HCT116 (cell line): Measurements from ENCODE around the gene ISL2. TPM values are rescaled to one million over a fixed set of nuclear protein-coding genes. Genes with fewer than 3 reads are reported as not detected.

Source experiments
- ATAC-seq: fragments of 200-7000 bp; cut with Tn5 transposase; 2 replicates; pipeline ENCODE4 v1.9.1; 2020; ENCODE audit warnings: mild to moderate bottlenecking, moderate library complexity
- BruUV-seq: library from RNA; stranded (reverse); fragments of 400-500 nt; replicated peaks from 2 replicates; lab custom pipeline; 2021; lab: Mats Ljungman, UMichigan
- CTCF ChIA-PET: fragments of 300-600 bp; sonication (Branson Sonifier 250); formaldehyde crosslinking; loops from one replicate; lab custom pipeline; 2021; ENCODE audit warnings: antibody characterized with exemption; lab: Charles Lee
- POLR2A ChIA-PET: fragments of 300-600, 350-600 bp; sonication (Branson Sonifier 250); formaldehyde crosslinking; loops from one replicate; lab custom pipeline; 2021; ENCODE audit warnings: antibody characterized with exemption; lab: Charles Lee
- RAD21 ChIA-PET, 2 experiments: fragments of 300-600 bp; sonication (Branson Sonifier 250); formaldehyde crosslinking; loops; one replicate each; lab custom pipeline; 2023; ENCODE audit warnings: low total read pairs in 2 of 2; ENCODE audit not compliant: uncharacterized antibody in 2 of 2, unreplicated experiment in 2 of 2, low non-redundant PET in 1 of 2; lab: Charles Lee
- DNase-seq: peaks from one replicate; pipeline ENCODE4 v3.0.0-alpha.2; 2010; ENCODE audit warnings: low read depth, low spot score
- H2AFZ ChIP-seq: fragments of 200-600 bp; shearing (Covaris generic), sonication (generic); 2 replicates; pipeline ENCODE4 v1.6.1; 2017; ENCODE audit warnings: low read depth, mixed run types, mixed read lengths, antibody characterized with exemption, low read length; ENCODE audit not compliant: poor library complexity, severe bottlenecking
- H3K27ac ChIP-seq: 2 replicates; pipeline ENCODE4 v1.5.1; 2012; ENCODE audit warnings: low read depth, low read length
- H3K27me3 ChIP-seq: fragments of 200-600 bp; sonication (generic); 2 replicates; pipeline ENCODE4 v1.6.1; 2016; ENCODE audit warnings: mixed run types, low read length, mixed read lengths; ENCODE audit not compliant: insufficient read depth
- H3K36me3 ChIP-seq, 2 experiments: fragments of 200-500 bp in 1 of 2; fragments of 200-600 bp in 1 of 2; sonication (Bioruptor generic) in 1 of 2; sonication (generic) in 1 of 2; 2 replicates each; pipeline versions ENCODE4 v1.5.1 to v1.6.1; 2014 to 2016; ENCODE audit warnings: low read length in 2 of 2, inconsistent platforms in 1 of 2, mixed read lengths in 1 of 2, mixed run types in 1 of 2; ENCODE audit not compliant: insufficient read depth in 2 of 2, control insufficient read depth in 1 of 2
- H3K4me1 ChIP-seq, 2 experiments: fragments of 200-600 bp in 1 of 2; sonication (generic) in 1 of 2; 2 replicates each; pipeline versions ENCODE4 v1.5.1 to v1.6.1; 2012 to 2017; ENCODE audit warnings: low read length in 2 of 2, inconsistent platforms in 1 of 2, mild to moderate bottlenecking in 1 of 2, mixed read lengths in 1 of 2, mixed run types in 1 of 2, moderate library complexity in 1 of 2; ENCODE audit not compliant: insufficient read depth in 2 of 2, control insufficient read depth in 1 of 2
- H3K4me2 ChIP-seq: fragments of 200-600 bp; sonication (generic); 2 replicates; pipeline ENCODE4 v1.6.1; 2017; ENCODE audit warnings: mixed run types, low read length, mixed read lengths
- H3K4me3 ChIP-seq, 2 experiments: fragments of 200-600 bp in 1 of 2; sonication (generic) in 1 of 2; replicated peaks in 1 of 2; 2 replicates each; pipeline ENCODE4 v1.5.1; 2011 to 2016; ENCODE audit warnings: low read length in 2 of 2, control low read depth in 1 of 2, low read depth in 1 of 2, mild to moderate bottlenecking in 1 of 2, mixed read lengths in 1 of 2, mixed run types in 1 of 2
- H3K79me2 ChIP-seq: fragments of 200-600 bp; sonication (generic); 2 replicates; pipeline ENCODE4 v1.6.1; 2017; ENCODE audit warnings: mild to moderate bottlenecking, mixed run types, low read length, moderate library complexity, mixed read lengths; ENCODE audit not compliant: insufficient read depth
- H3K9ac ChIP-seq: fragments of 200-600 bp; sonication (generic); 2 replicates; pipeline ENCODE4 v1.6.1; 2016; ENCODE audit warnings: low read length, mixed read lengths
- H3K9me2 ChIP-seq: fragments of 200-600 bp; sonication (generic), shearing (Covaris generic); 2 replicates; pipeline ENCODE4 v1.6.1; 2017; ENCODE audit warnings: mixed run types, mild to moderate bottlenecking, moderate library complexity; ENCODE audit not compliant: insufficient read depth
- H3K9me3 ChIP-seq, 2 experiments: fragments of 200-500 bp in 1 of 2; fragments of 200-600 bp in 1 of 2; sonication (Bioruptor generic) in 1 of 2; sonication (generic) in 1 of 2; 2 replicates each; pipeline ENCODE4 v1.6.1; 2014 to 2017; ENCODE audit warnings: low read length in 2 of 2, mixed read lengths in 2 of 2, inconsistent platforms in 1 of 2, low read depth in 1 of 2, mild to moderate bottlenecking in 1 of 2, mixed run types in 1 of 2, moderate library complexity in 1 of 2; ENCODE audit not compliant: control insufficient read depth in 1 of 2, insufficient read depth in 1 of 2
- H4K20me1 ChIP-seq: fragments of 200-600 bp; sonication (generic), shearing (Covaris generic); 2 replicates; pipeline ENCODE4 v1.6.1; 2017; ENCODE audit warnings: mixed run types, mild to moderate bottlenecking, moderate library complexity; ENCODE audit not compliant: insufficient read depth
- CBX3 ChIP-seq: IDR thresholded peaks from 2 replicates; pipeline ENCODE4 v1.6.1; 2012; ENCODE audit warnings: low read depth
- EGR1 ChIP-seq: IDR thresholded peaks from 2 replicates; pipeline ENCODE4 v1.6.1; 2012; ENCODE audit warnings: low read depth
- EZH2phosphoT487 ChIP-seq: fragments of 200-600 bp; IDR thresholded peaks from 2 replicates; pipeline ENCODE4 v1.6.1; 2018; ENCODE audit warnings: antibody characterized with exemption, borderline replicate concordance
- FOSL1 ChIP-seq: IDR thresholded peaks from 2 replicates; pipeline ENCODE4 v1.6.1; 2012; ENCODE audit warnings: low read depth
- POLR2AphosphoS5 ChIP-seq: IDR thresholded peaks from 2 replicates; pipeline ENCODE4 v1.6.1; 2011; ENCODE audit warnings: mild to moderate bottlenecking, low read depth, low read length, moderate library complexity
- RAD21 ChIP-seq: IDR thresholded peaks from 2 replicates; pipeline ENCODE4 v1.6.1; 2012; ENCODE audit warnings: low read depth, mild to moderate bottlenecking
- SIN3A ChIP-seq: IDR thresholded peaks from 2 replicates; pipeline ENCODE4 v1.6.1; 2012; ENCODE audit warnings: low read depth
- SP1 ChIP-seq: IDR thresholded peaks from 2 replicates; pipeline ENCODE4 v1.6.1; 2012; ENCODE audit warnings: low read depth
- TCF7L2 ChIP-seq: IDR thresholded peaks from 2 replicates; pipeline ENCODE4 v1.7.0; 2011; ENCODE audit warnings: borderline replicate concordance, inconsistent platforms; ENCODE audit not compliant: insufficient read depth, insufficient read length; ENCODE audit errors: extremely low read depth
- ZFX ChIP-seq: fragments of 450-650 bp; IDR thresholded peaks from 2 replicates; pipeline ENCODE4 v1.6.1; 2017
- ZNF274 ChIP-seq: fragments of 200-500 bp; sonication (Bioruptor generic); IDR thresholded peaks from 2 replicates; pipeline ENCODE4 v1.6.1; 2014; ENCODE audit warnings: mild to moderate bottlenecking, low read depth, low read length, inconsistent platforms
- intact Hi-C: fragments of 100-400 bp; cut with micrococcal nuclease; formaldehyde crosslinking; loops from 2 replicates; pipeline ENCODE4 v1.10.0; 2022
- total RNA-seq: library from RNA; stranded (reverse); gene quantifications from one replicate; pipeline ENCODE4 v1.2.1, GENCODE V29; 2021; ENCODE audit not compliant: unreplicated experiment
- TF ChIP-seq, protein P1 (sequence below): IDR thresholded peaks from 2 replicates; pipeline ENCODE4 v1.6.1; 2012; ENCODE audit warnings: low read depth
- TF ChIP-seq, protein P2 (sequence below): IDR thresholded peaks from 2 replicates; pipeline ENCODE4 v1.6.1; 2012
- TF ChIP-seq, protein P3 (sequence below): IDR thresholded peaks from 2 replicates; pipeline ENCODE4 v1.6.1; 2012
- TF ChIP-seq, protein P4 (sequence below): IDR thresholded peaks from 2 replicates; pipeline ENCODE4 v1.6.1; 2011; ENCODE audit warnings: mild to moderate bottlenecking, low read length, moderate library complexity; ENCODE audit not compliant: insufficient replicate concordance; ENCODE audit errors: extremely low read depth

Gene ISL2
- total RNA-seq, 1 experiment from 2014 or later = 11.6 TPM

DNA sequence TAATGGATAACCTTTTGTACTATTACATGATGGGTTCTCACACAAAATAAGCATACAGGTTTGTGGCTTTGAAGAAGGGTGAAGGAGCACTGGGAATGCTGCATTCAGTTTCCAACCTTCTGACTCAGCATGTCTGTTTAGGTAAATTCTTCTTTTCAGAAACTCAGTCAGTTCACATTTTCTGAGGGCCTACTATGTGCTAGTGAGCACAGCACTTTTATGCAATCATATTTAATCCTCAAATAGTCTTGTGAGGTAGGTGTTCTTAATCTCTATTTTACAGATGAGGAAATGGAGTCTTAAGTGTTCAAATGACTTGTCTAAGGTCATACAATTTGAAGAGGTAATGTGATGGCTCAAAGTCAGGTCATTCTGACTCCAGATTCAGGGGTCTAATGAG, 41.2 kb downstream of the ISL2 start:
- Histone ChIP-seq H3K27me3 (no peaks in the 10 kb centered on the region), H4K20me1 (no peaks in the 10 kb centered on the region), H3K4me3 (no peak overlapping the region), H3K9me2 (no peaks in the 10 kb centered on the region), H3K4me1 (peaks cover 0 to 4% of the 10 kb centered on the region in 2 experiments; a peak in 2 of 4 replicates), H3K79me2 (no peaks in the 10 kb centered on the region), H3K9ac (no peak overlapping the region), H3K9me3 (no peaks in the 10 kb centered on the region), H3K36me3 (no peaks in the 10 kb centered on the region), H3K27ac (no peak overlapping the region), H2AFZ (no peak overlapping the region), H3K4me2 (no peak overlapping the region)
- no peak for DNase-seq
- ChIA-PET POLR2A (no interaction called here), RAD21 (no interaction called here), CTCF (no interaction called here)
- no TSS peak for BruUV-seq
- intact Hi-C loops = no loop called here
- no peak for ATAC-seq
- TF ChIP-seq RAD21 = no peak
- TF ChIP-seq, protein P1, sequence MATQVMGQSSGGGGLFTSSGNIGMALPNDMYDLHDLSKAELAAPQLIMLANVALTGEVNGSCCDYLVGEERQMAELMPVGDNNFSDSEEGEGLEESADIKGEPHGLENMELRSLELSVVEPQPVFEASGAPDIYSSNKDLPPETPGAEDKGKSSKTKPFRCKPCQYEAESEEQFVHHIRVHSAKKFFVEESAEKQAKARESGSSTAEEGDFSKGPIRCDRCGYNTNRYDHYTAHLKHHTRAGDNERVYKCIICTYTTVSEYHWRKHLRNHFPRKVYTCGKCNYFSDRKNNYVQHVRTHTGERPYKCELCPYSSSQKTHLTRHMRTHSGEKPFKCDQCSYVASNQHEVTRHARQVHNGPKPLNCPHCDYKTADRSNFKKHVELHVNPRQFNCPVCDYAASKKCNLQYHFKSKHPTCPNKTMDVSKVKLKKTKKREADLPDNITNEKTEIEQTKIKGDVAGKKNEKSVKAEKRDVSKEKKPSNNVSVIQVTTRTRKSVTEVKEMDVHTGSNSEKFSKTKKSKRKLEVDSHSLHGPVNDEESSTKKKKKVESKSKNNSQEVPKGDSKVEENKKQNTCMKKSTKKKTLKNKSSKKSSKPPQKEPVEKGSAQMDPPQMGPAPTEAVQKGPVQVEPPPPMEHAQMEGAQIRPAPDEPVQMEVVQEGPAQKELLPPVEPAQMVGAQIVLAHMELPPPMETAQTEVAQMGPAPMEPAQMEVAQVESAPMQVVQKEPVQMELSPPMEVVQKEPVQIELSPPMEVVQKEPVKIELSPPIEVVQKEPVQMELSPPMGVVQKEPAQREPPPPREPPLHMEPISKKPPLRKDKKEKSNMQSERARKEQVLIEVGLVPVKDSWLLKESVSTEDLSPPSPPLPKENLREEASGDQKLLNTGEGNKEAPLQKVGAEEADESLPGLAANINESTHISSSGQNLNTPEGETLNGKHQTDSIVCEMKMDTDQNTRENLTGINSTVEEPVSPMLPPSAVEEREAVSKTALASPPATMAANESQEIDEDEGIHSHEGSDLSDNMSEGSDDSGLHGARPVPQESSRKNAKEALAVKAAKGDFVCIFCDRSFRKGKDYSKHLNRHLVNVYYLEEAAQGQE = no peak
- no peak for TF ChIP-seq EGR1
- TF ChIP-seq, protein P2, sequence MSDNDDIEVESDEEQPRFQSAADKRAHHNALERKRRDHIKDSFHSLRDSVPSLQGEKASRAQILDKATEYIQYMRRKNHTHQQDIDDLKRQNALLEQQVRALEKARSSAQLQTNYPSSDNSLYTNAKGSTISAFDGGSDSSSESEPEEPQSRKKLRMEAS = no peak
- TF ChIP-seq ZFX = no peak
- no peak for TF ChIP-seq EZH2phosphoT487
- TF ChIP-seq SIN3A = no peak
- no peak for TF ChIP-seq SP1
- TF ChIP-seq FOSL1 = no peak
- TF ChIP-seq CBX3 = no peak
- no peak for TF ChIP-seq ZNF274
- TF ChIP-seq POLR2AphosphoS5 = no peak
- TF ChIP-seq, protein P3, sequence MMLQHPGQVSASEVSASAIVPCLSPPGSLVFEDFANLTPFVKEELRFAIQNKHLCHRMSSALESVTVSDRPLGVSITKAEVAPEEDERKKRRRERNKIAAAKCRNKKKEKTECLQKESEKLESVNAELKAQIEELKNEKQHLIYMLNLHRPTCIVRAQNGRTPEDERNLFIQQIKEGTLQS = no peak
- TF ChIP-seq TCF7L2 = no peak
- TF ChIP-seq, protein P4, sequence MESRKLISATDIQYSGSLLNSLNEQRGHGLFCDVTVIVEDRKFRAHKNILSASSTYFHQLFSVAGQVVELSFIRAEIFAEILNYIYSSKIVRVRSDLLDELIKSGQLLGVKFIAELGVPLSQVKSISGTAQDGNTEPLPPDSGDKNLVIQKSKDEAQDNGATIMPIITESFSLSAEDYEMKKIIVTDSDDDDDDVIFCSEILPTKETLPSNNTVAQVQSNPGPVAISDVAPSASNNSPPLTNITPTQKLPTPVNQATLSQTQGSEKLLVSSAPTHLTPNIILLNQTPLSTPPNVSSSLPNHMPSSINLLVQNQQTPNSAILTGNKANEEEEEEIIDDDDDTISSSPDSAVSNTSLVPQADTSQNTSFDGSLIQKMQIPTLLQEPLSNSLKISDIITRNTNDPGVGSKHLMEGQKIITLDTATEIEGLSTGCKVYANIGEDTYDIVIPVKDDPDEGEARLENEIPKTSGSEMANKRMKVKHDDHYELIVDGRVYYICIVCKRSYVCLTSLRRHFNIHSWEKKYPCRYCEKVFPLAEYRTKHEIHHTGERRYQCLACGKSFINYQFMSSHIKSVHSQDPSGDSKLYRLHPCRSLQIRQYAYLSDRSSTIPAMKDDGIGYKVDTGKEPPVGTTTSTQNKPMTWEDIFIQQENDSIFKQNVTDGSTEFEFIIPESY = no peak
